GM12892 (cell line): ENCODE measurements around the gene SLC25A29.

Experiments
- POLR2A ChIP-seq: IDR thresholded peaks from 2 replicates; pipeline ENCODE4 v1.6.1; 2011; ENCODE audit warnings: low read depth, low read length, control low read depth
- POLR2AphosphoS5 ChIP-seq: IDR thresholded peaks from 2 replicates; pipeline ENCODE4 v1.6.1; 2011; ENCODE audit warnings: low read depth, low read length, control low read depth

GRCh38 chr14:100291305-100292075 lies 14.8 kb downstream of the SLC25A29 start:
- TF ChIP-seq POLR2A (no peak), POLR2AphosphoS5 (no peak)
